Esophagus squamous epithelium (tissue), 5 donors: ENCODE results near the gene RPS15. TPM values are rescaled to one million over a fixed set of nuclear protein-coding genes. Genes with fewer than 3 reads are reported as not detected.
A peak's percentile ranks its signal among the peaks of the same experiment; 100 is the strongest.

Experiments
- DNase-seq: peaks from one replicate; lab custom pipeline; 2025; lab: John Stamatoyannopoulos, UW
- H3K27ac ChIP-seq, 4 donors: fragments of 200-600 bp; sonication (generic); one replicate each; pipeline ENCODE4 v1.5.1; 2016 to 2019; ENCODE audit warnings: mild to moderate bottlenecking in 1 of 4
- H3K27me3 ChIP-seq, 4 donors: fragments of 200-600 bp; sonication (generic); 1 replicate in 3 of 4; 2 replicates in 1 of 4; pipeline versions ENCODE4 v1.5.1 to v1.6.0; 2017 to 2021; ENCODE audit warnings: antibody characterized with exemption in 1 of 4
- H3K36me3 ChIP-seq, 3 donors: fragments of 200-600 bp; sonication (generic); one replicate each; pipeline ENCODE4 v1.5.1; 2016 to 2019
- H3K4me1 ChIP-seq, 3 donors: fragments of 200-600 bp; sonication (generic); one replicate each; pipeline ENCODE4 v1.5.1; 2017 to 2019
- H3K4me3 ChIP-seq, 4 donors: fragments of 200-600 bp; sonication (generic); 1 replicate in 3 of 4; 2 replicates in 1 of 4; pipeline ENCODE4 v1.5.1; 2016 to 2019; ENCODE audit warnings: mild to moderate bottlenecking in 2 of 4, moderate library complexity in 1 of 4
- H3K9me3 ChIP-seq, 3 donors: fragments of 200-600 bp; sonication (generic); one replicate each; pipeline ENCODE4 v1.5.1; 2016 to 2019
- POLR2A ChIP-seq, 4 donors: fragments of 450-650 bp; IDR thresholded peaks; one replicate each; pipeline ENCODE4 v1.6.1; 2017; ENCODE audit warnings: antibody characterized with exemption in 4 of 4, mild to moderate bottlenecking in 4 of 4, moderate library complexity in 3 of 4
- WGBS, 2 donors: methylation state at CpG; one replicate each; pipeline ENCODE4 v1.1.5; 2018; 5-methylcytosine and 5-hydroxymethylcytosine counted together
- intact Hi-C: fragments of 100-400 bp; cut with DNase I; formaldehyde crosslinking; loops from one replicate; pipeline ENCODE4 v1.15.0; 2022
- total RNA-seq, 4 donors: library from RNA; depleted of rRNA; stranded (reverse); fragments of >200 nt; gene quantifications; one replicate each; pipeline ENCODE4 v1.1.0, GENCODE V29; 2016
- TF ChIP-seq, protein P1 (sequence below), 6 experiments: fragments of 450-650 bp in 4 of 6; fragments of 200-600 bp in 2 of 6; sonication (generic) in 2 of 6; IDR thresholded peaks; one replicate each; pipeline ENCODE4 v1.5.1; 2016 to 2019; ENCODE audit warnings: antibody characterized with exemption in 6 of 6, mild to moderate bottlenecking in 4 of 6, moderate library complexity in 4 of 6
- donor health status: DM: yes; HTN: yes; CAD: no.

The RPS15 gene
- total RNA-seq, 4 donors from 2014 or later: 2,502 to 3,774 (median 3,129) TPM

DNA sequence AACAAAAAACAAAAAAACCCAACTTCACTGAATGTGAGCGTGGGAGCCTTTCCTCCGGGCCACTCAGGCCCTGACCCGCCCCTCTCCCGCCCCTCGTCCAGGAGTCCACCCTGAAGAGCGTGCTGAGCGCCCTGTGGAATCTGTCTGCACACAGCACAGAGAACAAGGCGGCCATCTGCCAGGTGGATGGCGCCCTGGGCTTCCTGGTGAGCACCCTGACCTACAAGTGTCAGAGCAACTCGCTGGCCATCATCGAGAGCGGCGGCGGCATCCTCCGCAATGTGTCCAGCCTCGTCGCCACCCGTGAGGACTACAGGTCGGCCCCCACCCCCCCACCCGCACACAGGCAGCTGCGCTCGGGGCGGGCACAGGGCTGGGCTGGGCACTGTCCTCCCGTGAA is 23.7 kb downstream of the RPS15 start:
- Histone ChIP-seq H3K36me3 (peaks cover 0 to 15% (median 7%) of the 10 kb centered on the region in 3 donors), H3K27me3 (peaks cover 7 to 62% (median 11%) of the 10 kb centered on the region in 4 donors), H3K4me3 (no peak overlapping the region), H3K4me1 (peaks cover 13 to 28% (median 16%) of the 10 kb centered on the region in 3 donors), H3K27ac (no peak overlapping the region), H3K9me3 (no peaks in the 10 kb centered on the region)
- DNase-seq: no peak
- WGBS, 2 donors: 87 to 100% methylated on average over 2 to 6 of the region's 24 CpGs
- TF ChIP-seq, protein P1, sequence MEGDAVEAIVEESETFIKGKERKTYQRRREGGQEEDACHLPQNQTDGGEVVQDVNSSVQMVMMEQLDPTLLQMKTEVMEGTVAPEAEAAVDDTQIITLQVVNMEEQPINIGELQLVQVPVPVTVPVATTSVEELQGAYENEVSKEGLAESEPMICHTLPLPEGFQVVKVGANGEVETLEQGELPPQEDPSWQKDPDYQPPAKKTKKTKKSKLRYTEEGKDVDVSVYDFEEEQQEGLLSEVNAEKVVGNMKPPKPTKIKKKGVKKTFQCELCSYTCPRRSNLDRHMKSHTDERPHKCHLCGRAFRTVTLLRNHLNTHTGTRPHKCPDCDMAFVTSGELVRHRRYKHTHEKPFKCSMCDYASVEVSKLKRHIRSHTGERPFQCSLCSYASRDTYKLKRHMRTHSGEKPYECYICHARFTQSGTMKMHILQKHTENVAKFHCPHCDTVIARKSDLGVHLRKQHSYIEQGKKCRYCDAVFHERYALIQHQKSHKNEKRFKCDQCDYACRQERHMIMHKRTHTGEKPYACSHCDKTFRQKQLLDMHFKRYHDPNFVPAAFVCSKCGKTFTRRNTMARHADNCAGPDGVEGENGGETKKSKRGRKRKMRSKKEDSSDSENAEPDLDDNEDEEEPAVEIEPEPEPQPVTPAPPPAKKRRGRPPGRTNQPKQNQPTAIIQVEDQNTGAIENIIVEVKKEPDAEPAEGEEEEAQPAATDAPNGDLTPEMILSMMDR (IDR thresholded peaks at IDR 0.05): no peak
- no peak for TF ChIP-seq POLR2A (IDR thresholded peaks at IDR 0.05)
- intact Hi-C loops: no loop called here

DNA sequence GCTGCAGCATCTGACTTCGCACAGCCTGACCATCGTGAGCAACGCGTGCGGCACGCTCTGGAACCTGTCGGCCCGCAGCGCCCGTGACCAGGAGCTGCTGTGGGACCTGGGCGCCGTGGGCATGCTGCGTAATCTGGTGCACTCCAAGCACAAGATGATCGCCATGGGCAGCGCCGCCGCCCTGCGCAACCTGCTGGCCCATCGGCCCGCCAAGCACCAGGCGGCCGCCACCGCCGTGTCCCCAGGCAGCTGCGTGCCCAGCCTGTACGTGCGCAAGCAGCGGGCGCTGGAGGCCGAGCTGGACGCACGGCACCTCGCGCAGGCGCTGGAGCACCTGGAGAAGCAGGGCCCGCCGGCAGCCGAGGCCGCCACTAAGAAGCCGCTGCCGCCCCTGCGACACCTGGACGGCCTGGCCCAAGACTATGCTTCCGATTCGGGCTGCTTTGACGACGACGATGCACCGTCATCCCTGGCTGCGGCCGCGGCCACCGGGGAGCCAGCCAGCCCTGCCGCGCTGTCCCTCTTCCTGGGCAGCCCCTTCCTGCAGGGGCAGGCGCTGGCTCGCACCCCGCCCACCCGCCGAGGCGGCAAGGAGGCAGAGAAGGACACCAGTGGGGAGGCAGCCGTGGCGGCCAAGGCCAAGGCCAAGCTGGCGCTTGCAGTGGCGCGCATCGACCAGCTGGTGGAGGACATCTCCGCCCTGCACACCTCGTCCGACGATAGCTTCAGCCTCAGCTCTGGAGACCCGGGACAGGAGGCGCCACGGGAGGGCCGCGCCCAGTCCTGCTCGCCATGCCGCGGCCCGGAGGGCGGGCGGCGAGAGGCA is 27.2 kb downstream of the RPS15 start:
- H3K27ac ChIP-seq: no peak overlapping the region
- no peak for DNase-seq
- H3K27me3 ChIP-seq: peaks cover 18 to 67% (median 31%) of the 10 kb centered on the region in 4 donors
- H3K36me3 ChIP-seq: peaks cover 0 to 10% (median 7%) of the 10 kb centered on the region in 3 donors
- H3K4me1 ChIP-seq: peaks cover 39 to 55% (median 46%) of the 10 kb centered on the region in 3 donors
- no peaks in the 10 kb centered on the region for H3K9me3 ChIP-seq
- intact Hi-C loops: no loop called here
- 50 to 94% methylated on average over 8 to 12 of the region's 83 CpGs for WGBS, 2 donors
- H3K4me3 ChIP-seq: peak overlapping the region in 2 of 4 donors; percentile 12 to 15
- no peak for TF ChIP-seq POLR2A (IDR thresholded peaks at IDR 0.05)
- TF ChIP-seq, protein P1 (IDR thresholded peaks at IDR 0.05): peak in 5 of 6 experiments; percentile 21 to 61 (median 38)

DNA sequence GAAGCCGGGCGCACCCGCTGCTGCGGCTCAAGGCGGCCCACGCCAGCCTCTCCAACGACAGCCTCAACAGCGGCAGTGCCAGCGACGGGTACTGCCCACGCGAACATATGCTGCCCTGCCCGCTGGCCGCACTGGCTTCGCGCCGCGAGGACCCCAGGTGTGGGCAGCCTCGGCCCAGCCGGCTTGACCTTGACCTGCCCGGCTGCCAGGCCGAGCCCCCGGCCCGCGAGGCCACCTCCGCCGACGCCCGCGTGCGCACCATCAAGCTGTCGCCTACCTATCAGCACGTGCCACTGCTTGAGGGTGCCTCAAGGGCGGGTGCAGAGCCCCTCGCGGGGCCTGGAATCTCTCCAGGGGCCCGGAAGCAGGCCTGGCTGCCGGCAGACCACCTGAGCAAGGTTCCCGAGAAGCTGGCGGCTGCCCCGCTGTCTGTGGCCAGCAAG is 27.8 kb downstream of the RPS15 start:
- Histone ChIP-seq H3K27me3 (peaks cover 20 to 73% (median 34%) of the 10 kb centered on the region in 4 donors), H3K4me3 (peak overlapping the region in 2 of 4 donors; percentile 12 to 15), H3K27ac (no peak overlapping the region), H3K4me1 (peaks cover 45 to 61% (median 52%) of the 10 kb centered on the region in 3 donors), H3K36me3 (peaks cover 0 to 4% (median under 1%) of the 10 kb centered on the region in 3 donors), H3K9me3 (no peaks in the 10 kb centered on the region)
- TF ChIP-seq POLR2A (IDR thresholded peaks at IDR 0.05): no peak
- TF ChIP-seq, protein P1 (IDR thresholded peaks at IDR 0.05): no peak
- no peak for DNase-seq
- WGBS, 2 donors: 49% methylated on average over 7 of the region's 41 CpGs; no CpG with 5 or more reads in 1 of the 2 donors
- intact Hi-C loops: no loop called here

DNA sequence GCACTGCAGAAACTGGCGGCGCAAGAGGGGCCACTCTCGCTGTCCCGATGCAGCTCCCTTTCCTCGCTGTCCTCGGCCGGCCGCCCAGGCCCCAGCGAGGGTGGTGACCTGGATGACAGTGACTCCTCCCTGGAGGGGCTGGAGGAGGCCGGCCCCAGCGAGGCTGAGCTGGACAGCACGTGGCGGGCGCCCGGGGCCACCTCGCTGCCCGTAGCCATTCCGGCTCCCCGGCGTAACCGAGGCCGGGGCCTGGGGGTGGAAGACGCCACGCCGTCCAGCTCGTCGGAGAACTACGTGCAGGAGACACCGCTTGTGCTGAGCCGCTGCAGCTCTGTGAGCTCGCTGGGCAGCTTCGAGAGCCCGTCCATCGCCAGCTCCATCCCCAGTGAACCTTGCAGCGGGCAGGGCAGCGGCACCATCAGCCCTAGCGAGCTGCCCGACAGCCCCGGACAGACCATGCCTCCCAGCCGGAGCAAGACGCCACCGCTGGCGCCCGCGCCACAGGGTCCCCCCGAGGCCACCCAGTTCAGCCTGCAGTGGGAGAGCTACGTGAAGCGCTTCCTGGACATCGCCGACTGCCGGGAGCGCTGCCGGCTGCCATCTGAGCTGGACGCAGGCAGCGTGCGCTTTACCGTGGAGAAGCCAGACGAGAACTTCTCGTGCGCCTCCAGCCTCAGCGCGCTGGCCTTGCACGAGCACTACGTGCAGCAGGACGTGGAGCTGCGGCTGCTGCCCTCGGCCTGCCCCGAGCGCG is 28.4 kb downstream of the RPS15 start:
- no CpG with 5 or more reads among the region's 70 CpGs for WGBS, 2 donors
- Histone ChIP-seq H3K4me3 (peak overlapping the region in 2 of 4 donors; percentile 47 to 63), H3K36me3 (no peaks in the 10 kb centered on the region), H3K27ac (no peak overlapping the region), H3K9me3 (no peaks in the 10 kb centered on the region), H3K4me1 (peaks cover 51 to 67% (median 58%) of the 10 kb centered on the region in 3 donors), H3K27me3 (peaks cover 23 to 79% (median 36%) of the 10 kb centered on the region in 4 donors)
- intact Hi-C loops: no loop called here
- TF ChIP-seq, protein P1 (IDR thresholded peaks at IDR 0.05): no peak
- no peak for TF ChIP-seq POLR2A (IDR thresholded peaks at IDR 0.05)
- no peak for DNase-seq
